ENCODE results near the gene GSG1. TPM values are rescaled to one million over a fixed set of nuclear protein-coding genes. Genes with fewer than 3 reads are reported as not detected.
"Not testable (repeated sequence)": the region's sequence is repeated elsewhere in the genome, so short reads cannot be mapped to it uniquely, and the experiment has no call there.

The GSG1 gene
- total and polyA plus RNA-seq, 4 experiments from 2014 or later, result 0.07 TPM; not detected in 3

- Mint-ChIP-seq H3K4me1 (no peaks in the 10 kb centered on the region), H3K9me3 (no peaks in the 10 kb centered on the region), H3K4me3 (no peak overlapping the region), H3K27me3 (no peaks in the 10 kb centered on the region), H3K27ac (no peak overlapping the region), H3K36me3 (peaks cover 20 to 50% of the 10 kb centered on the region in 2 donors)
- intact Hi-C loops (cut with micrococcal nuclease), result no loop called here
- ChIA-PET POLR2A (ENCODE audit: partially characterized antibody) (no interaction called here), CTCF (ENCODE audit: partially characterized antibody) (interaction anchor here (1.0 kb wide), 1 partner anchor 16 kb away, joined by 3 read pairs; no protein-coding TSS in a partner anchor)
- Histone ChIP-seq H3K4me1 (ENCODE audit: insufficient read depth, low read length) (no peaks in the 10 kb centered on the region), H3K27ac (ENCODE audit: low read depth, low read length) (no peak overlapping the region), H3K4me3 (ENCODE audit: low read length in 2 of 2) (no peak overlapping the region), H3K36me3 (ENCODE audit: insufficient read depth, low read length) (no peaks in the 10 kb centered on the region), H3K9me3 (ENCODE audit: control insufficient read depth in 1 of 2, low read length in 2 of 2) (no peaks in the 10 kb centered on the region), H3K27me3 (ENCODE audit: insufficient read depth, low read length) (no peaks in the 10 kb centered on the region)
- no peak for DNase-seq
Observed at GRCh38 chr12:13061377-13061776, 42.1 kb downstream of the GSG1 start.

GRCh38 chr12:13060581-13060980 is 42.9 kb downstream of the GSG1 start:
- ChIA-PET CTCF (ENCODE audit: partially characterized antibody) (interaction anchor here (1.0 kb wide), 1 partner anchor 16 kb away, joined by 3 read pairs; no protein-coding TSS in a partner anchor), POLR2A (ENCODE audit: partially characterized antibody) (no interaction called here)
- Histone ChIP-seq H3K27ac (ENCODE audit: low read depth, low read length) (no peak overlapping the region), H3K27me3 (ENCODE audit: insufficient read depth, low read length) (no peaks in the 10 kb centered on the region), H3K36me3 (ENCODE audit: insufficient read depth, low read length) (no peaks in the 10 kb centered on the region), H3K4me3 (ENCODE audit: low read length in 2 of 2) (no peak overlapping the region), H3K9me3 (ENCODE audit: control insufficient read depth in 1 of 2, low read length in 2 of 2) (no peaks in the 10 kb centered on the region), H3K4me1 (ENCODE audit: insufficient read depth, low read length) (no peaks in the 10 kb centered on the region)
- Mint-ChIP-seq H3K4me1 (no peaks in the 10 kb centered on the region), H3K27me3 (no peaks in the 10 kb centered on the region), H3K27ac (no peak overlapping the region), H3K36me3 (peaks cover 19 to 58% of the 10 kb centered on the region in 2 donors), H3K4me3 (no peak overlapping the region), H3K9me3 (no peaks in the 10 kb centered on the region)
- intact Hi-C loops (cut with micrococcal nuclease), result no loop called here
- DNase-seq, result no peak

GRCh38 chr12:13053617-13054016 is 49.9 kb downstream of the GSG1 start:
- H3K4me3 ChIP-seq (ENCODE audit: low read length in 2 of 2); CTCF ChIA-PET (ENCODE audit: partially characterized antibody); H3K4me3 Mint-ChIP-seq; H3K27me3 ChIP-seq (ENCODE audit: insufficient read depth, low read length); H3K9me3 ChIP-seq (ENCODE audit: control insufficient read depth in 1 of 2, low read length in 2 of 2); H3K27ac ChIP-seq (ENCODE audit: low read depth, low read length); H3K36me3 ChIP-seq (ENCODE audit: insufficient read depth, low read length); H3K4me1 Mint-ChIP-seq; H3K4me1 ChIP-seq (ENCODE audit: insufficient read depth, low read length); POLR2A ChIA-PET (ENCODE audit: partially characterized antibody); H3K27me3 Mint-ChIP-seq; DNase-seq: not testable (repeated sequence)
- Mint-ChIP-seq H3K36me3 (peaks cover 13 to 32% of the 10 kb centered on the region in 2 donors), H3K9me3 (peaks cover 1 to 15% (median 7%) of the 10 kb centered on the region in 8 donors), H3K27ac (peak overlapping the region in 1 of 7 donors; percentile 23)
- intact Hi-C loops (cut with micrococcal nuclease), result loop anchor here (10.0 kb wide), 1 partner anchor 759 kb away; no protein-coding TSS in a partner anchor

- H3K4me3 Mint-ChIP-seq, result no peak overlapping the region
- POLR2A ChIA-PET (ENCODE audit: partially characterized antibody), result no interaction called here
- no peaks in the 10 kb centered on the region for H3K27me3 ChIP-seq (ENCODE audit: insufficient read depth, low read length)
- no peaks in the 10 kb centered on the region for H3K36me3 ChIP-seq (ENCODE audit: insufficient read depth, low read length)
- H3K4me3 ChIP-seq (ENCODE audit: low read length in 2 of 2), result no peak overlapping the region
- no peaks in the 10 kb centered on the region for H3K4me1 Mint-ChIP-seq
- H3K9me3 Mint-ChIP-seq, result peaks cover 1 to 15% (median 7%) of the 10 kb centered on the region in 8 donors
- H3K27ac ChIP-seq (ENCODE audit: low read depth, low read length), result no peak overlapping the region
- H3K36me3 Mint-ChIP-seq, result peaks cover 6 to 22% of the 10 kb centered on the region in 2 donors
- CTCF ChIA-PET (ENCODE audit: partially characterized antibody), result interaction anchor here (1.2 to 1.5 kb wide), 3 partner anchors 11 to 203 kb away, joined by 3 to 4 read pairs (median 4); no protein-coding TSS in a partner anchor
- intact Hi-C loops (cut with micrococcal nuclease), result loop anchor here (10.0 kb wide), 1 partner anchor 758 kb away; no protein-coding TSS in a partner anchor
- no peak for DNase-seq
- H3K4me1 ChIP-seq (ENCODE audit: insufficient read depth, low read length), result no peaks in the 10 kb centered on the region
- H3K9me3 ChIP-seq (ENCODE audit: control insufficient read depth in 1 of 2, low read length in 2 of 2), result no peaks in the 10 kb centered on the region
- no peak overlapping the region for H3K27ac Mint-ChIP-seq
- H3K27me3 Mint-ChIP-seq, result no peaks in the 10 kb centered on the region
Observed at GRCh38 chr12:13052421-13052820, 51.0 kb downstream of the GSG1 start.

GRCh38 chr12:13049816-13050215 is 53.7 kb downstream of the GSG1 start:
- intact Hi-C loops (cut with micrococcal nuclease), result loop anchor here (10.0 kb wide), 1 partner anchor 755 kb away; no protein-coding TSS in a partner anchor
- Histone ChIP-seq H3K36me3 (ENCODE audit: insufficient read depth, low read length) (no peaks in the 10 kb centered on the region), H3K27me3 (ENCODE audit: insufficient read depth, low read length) (no peaks in the 10 kb centered on the region), H3K9me3 (ENCODE audit: control insufficient read depth in 1 of 2, low read length in 2 of 2) (no peaks in the 10 kb centered on the region), H3K4me1 (ENCODE audit: insufficient read depth, low read length) (peaks cover 8% of the 10 kb centered on the region), H3K27ac (ENCODE audit: low read depth, low read length) (no peak overlapping the region), H3K4me3 (ENCODE audit: low read length in 2 of 2) (no peak overlapping the region)
- ChIA-PET POLR2A (ENCODE audit: partially characterized antibody) (no interaction called here), CTCF (ENCODE audit: partially characterized antibody) (no interaction called here)
- peaks cover 1 to 15% (median 7%) of the 10 kb centered on the region in 8 donors for H3K9me3 Mint-ChIP-seq
- peaks cover 2 to 7% of the 10 kb centered on the region in 2 donors for H3K36me3 Mint-ChIP-seq
- H3K4me1 Mint-ChIP-seq, result peaks cover 2 to 5% (median 4%) of the 10 kb centered on the region in 4 donors
- no peak overlapping the region for H3K4me3 Mint-ChIP-seq
- H3K27me3 Mint-ChIP-seq, result no peaks in the 10 kb centered on the region
- no peak for DNase-seq
- no peak overlapping the region for H3K27ac Mint-ChIP-seq

- Histone ChIP-seq H3K36me3 (ENCODE audit: insufficient read depth, low read length) (no peaks in the 10 kb centered on the region), H3K4me1 (ENCODE audit: insufficient read depth, low read length) (peaks cover 13% of the 10 kb centered on the region), H3K9me3 (ENCODE audit: control insufficient read depth in 1 of 2, low read length in 2 of 2) (no peaks in the 10 kb centered on the region), H3K27ac (ENCODE audit: low read depth, low read length) (no peak overlapping the region), H3K4me3 (ENCODE audit: low read length in 2 of 2) (no peak overlapping the region), H3K27me3 (ENCODE audit: insufficient read depth, low read length) (no peaks in the 10 kb centered on the region)
- DNase-seq, result no peak
- H3K4me3 Mint-ChIP-seq, result peak overlapping the region in 1 of 8 donors; percentile 1
- H3K4me1 Mint-ChIP-seq, result peaks cover 4 to 9% (median 6%) of the 10 kb centered on the region in 4 donors
- intact Hi-C loops (cut with micrococcal nuclease), result no loop called here
- H3K27ac Mint-ChIP-seq, result no peak overlapping the region
- H3K36me3 Mint-ChIP-seq, result peaks cover 0 to 1% of the 10 kb centered on the region in 2 donors
- no peaks in the 10 kb centered on the region for H3K9me3 Mint-ChIP-seq
- H3K27me3 Mint-ChIP-seq, result peaks cover 0 to 6% of the 10 kb centered on the region in 2 donors
- ChIA-PET POLR2A (ENCODE audit: partially characterized antibody) (no interaction called here), CTCF (ENCODE audit: partially characterized antibody) (interaction anchor here (2.8 kb wide), 1 partner anchor 131 kb away, joined by 12 read pairs; no protein-coding TSS in a partner anchor)
Observed at GRCh38 chr12:13046964-13047363, 56.5 kb downstream of the GSG1 start.

GRCh38 chr12:13045816-13046215 is 57.7 kb downstream of the GSG1 start:
- Histone ChIP-seq H3K4me3 (ENCODE audit: low read length in 2 of 2) (no peak overlapping the region), H3K27me3 (ENCODE audit: insufficient read depth, low read length) (no peaks in the 10 kb centered on the region), H3K9me3 (ENCODE audit: control insufficient read depth in 1 of 2, low read length in 2 of 2) (no peaks in the 10 kb centered on the region), H3K27ac (ENCODE audit: low read depth, low read length) (no peak overlapping the region), H3K4me1 (ENCODE audit: insufficient read depth, low read length) (peaks cover 13% of the 10 kb centered on the region), H3K36me3 (ENCODE audit: insufficient read depth, low read length) (no peaks in the 10 kb centered on the region)
- ChIA-PET POLR2A (ENCODE audit: partially characterized antibody) (no interaction called here), CTCF (ENCODE audit: partially characterized antibody) (interaction anchor here (0.9 to 3.8 kb wide), 4 partner anchors 14 to 167 kb away, joined by 3 to 23 read pairs (median 8); no protein-coding TSS in a partner anchor)
- Mint-ChIP-seq H3K4me1 (peaks cover 4 to 9% (median 6%) of the 10 kb centered on the region in 4 donors), H3K36me3 (peaks cover 0 to 1% of the 10 kb centered on the region in 2 donors), H3K4me3 (peak overlapping the region in 5 of 8 donors; percentile 8 to 87 (median 82)), H3K9me3 (no peaks in the 10 kb centered on the region), H3K27me3 (peaks cover 0 to 8% of the 10 kb centered on the region in 2 donors), H3K27ac (no peak overlapping the region)
- DNase-seq, result no peak
- intact Hi-C loops (cut with micrococcal nuclease), result no loop called here

Measured in CD4-positive, alpha-beta memory T cell (primary cell).